Activated CD4-positive, alpha-beta T cell treated with anti-CD3 and anti-CD28 coated beads, Interleukin-2, amount 50 U/mL, for 4 hours (primary cell): ENCODE results near the gene ALAS1.

Experiments
- DNase-seq, 2 experiments: peaks; one replicate each; pipeline ENCODE4 v3.0.0-alpha.2; 2020

ALAS1 gene

GRCh38 chr3:52222319-52223221 lies 24.6 kb downstream of the ALAS1 start:
- no peak for DNase-seq

DNA sequence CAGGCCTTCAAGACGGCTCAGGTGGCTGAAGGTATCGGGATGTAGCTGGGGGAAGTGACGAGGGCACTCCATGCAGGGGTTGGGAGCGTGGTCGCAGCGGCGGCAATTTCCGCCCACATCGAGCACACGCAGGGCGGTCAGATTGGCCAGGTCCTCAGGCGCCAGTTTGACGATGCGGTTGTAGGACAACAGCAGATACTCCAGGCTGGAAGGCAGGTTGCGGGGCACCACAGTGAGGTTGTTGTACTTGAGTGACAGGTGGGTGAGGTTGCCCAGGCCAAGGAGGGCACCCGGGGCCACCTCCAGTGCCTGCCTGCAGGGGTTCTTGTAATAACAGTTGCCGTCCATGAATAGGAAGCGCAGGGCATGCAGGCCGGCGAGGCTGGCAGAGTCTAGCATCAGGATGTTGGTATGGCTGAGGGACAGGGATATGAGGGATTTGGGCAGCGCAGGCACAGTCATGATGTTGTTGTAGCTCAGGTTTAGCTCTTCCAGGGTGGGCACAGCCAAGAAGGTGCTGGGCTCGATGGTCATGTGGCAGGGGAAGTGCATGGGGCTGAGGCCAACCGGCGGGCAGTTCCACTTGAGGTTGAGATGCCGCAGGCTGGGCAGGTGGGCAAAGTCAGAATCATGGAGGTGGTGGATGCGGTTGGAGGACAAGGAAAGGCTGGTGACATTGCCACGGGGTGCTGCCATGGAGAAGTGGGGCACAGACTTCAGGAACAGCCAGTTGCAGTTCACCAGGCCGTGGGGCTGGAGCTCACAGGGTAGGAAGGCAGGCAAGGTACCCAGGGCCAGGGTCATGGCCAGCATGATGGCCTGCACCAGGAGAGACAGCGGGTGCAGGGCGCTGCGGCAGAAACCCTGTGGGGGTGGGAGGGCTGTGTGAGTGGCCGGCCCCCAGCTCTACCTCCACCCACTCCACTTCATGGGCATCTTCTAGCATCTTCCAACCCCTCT lies 25.8 kb downstream of the ALAS1 start:
- DNase-seq = no peak

GRCh38 chr3:52225452-52226228 lies 27.7 kb downstream of the ALAS1 start, which contains the start of gene TLR9:
TSS of gene TLR9 (minus strand) at chr3:52225645. CDS start at chr3:52225529, 116 bp downstream.
- DNase-seq = no peak

DNA sequence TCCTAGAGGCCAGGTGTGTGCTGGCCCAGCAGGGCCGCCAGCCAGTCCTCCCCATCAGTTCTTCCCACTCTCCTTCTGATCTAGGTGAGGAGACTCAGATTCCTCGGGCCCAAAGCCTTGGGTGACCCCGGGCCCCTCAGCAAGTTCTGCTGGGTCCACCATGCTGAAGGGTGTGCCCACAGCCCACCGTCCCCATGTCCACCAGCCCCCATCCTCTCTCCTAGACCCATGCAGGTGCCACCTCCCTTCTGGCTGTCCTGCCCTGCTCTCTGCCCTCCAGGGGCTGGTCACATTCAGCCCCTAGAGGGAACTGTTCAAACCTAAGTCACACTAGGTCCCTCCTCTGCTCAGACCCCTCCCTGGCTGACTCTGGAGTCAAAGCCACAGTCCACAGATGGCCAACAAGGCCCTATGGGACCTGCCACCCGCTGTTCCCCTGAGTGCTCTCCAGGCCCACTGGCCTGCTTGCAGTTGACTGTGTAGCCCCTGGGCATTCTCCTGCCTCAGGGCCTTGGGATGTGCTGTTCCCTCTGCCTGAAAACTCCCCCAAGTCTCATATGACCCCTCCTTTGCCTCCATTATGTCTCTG lies 28.4 kb downstream of the ALAS1 start:
- no peak for DNase-seq

- no peak for DNase-seq
Observed at GRCh38 chr3:52227117-52227516, 29.2 kb downstream of the ALAS1 start.

DNA sequence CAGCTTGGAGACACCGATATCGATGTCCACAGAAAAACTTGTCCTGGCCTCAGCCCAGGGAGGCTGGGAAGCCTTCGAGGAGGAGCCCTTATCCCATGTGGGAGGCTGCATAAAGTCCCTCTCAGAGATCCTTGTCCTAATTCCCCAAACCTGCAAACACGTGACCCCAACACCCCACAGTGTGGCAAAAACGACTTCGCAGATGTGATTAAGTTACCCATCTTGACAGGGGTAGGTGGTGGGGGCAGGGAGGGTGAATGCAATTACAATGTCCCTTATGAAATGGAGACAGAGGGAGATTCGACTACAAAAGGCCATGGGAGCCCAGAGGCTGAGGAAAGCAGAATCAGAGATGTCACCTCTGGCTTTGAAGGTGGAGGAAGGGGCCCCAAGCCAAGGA lies 29.8 kb downstream of the ALAS1 start:
- no peak for DNase-seq

DNA sequence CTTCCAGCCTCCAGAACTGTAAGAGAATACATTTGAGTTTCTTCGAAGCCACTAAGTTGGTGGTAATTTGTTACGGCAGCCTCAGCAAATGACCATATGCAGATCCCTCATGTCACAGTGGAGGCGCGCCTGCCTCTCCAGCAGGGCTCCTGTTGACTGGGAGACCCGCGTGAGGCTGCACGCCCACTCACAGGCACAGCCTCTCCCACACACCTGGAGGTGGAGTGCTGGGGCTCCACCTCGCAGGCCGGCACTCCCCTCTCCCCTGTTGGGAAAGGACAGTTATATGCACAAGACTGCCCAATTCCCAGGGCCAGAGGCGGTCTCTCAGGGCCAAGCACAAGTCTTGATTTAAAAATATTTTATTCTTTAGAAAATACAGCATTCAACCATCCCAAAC lies 30.3 kb downstream of the ALAS1 start:
- DNase-seq = no peak

DNA sequence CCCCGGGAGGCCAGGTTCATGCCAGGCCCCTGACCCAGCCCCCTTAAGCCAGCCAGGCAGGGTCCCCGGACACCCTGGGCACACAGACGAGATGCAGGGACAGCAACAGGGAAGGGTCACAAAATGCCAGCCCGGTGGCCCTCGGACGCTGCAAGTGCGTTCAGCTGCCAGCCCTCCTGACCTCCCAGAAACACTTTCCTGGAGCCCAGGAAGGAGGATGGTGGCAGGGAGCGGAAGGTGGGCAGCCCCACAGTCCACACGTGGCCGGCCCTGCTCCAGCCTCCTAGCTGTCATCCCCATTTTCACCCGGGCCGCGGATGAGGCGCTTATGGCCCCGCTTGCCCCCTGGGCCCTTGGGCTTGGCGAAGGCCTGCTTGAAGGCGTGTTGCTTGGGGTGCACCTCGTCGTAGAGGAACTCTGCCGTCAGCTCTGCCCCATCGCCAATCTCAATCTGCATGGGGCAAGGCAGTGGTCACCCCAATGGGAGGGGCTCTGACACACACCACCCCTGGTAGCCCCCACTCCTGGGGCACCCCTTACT lies 30.9 kb downstream of the ALAS1 start:
- DNase-seq = no peak

DNA sequence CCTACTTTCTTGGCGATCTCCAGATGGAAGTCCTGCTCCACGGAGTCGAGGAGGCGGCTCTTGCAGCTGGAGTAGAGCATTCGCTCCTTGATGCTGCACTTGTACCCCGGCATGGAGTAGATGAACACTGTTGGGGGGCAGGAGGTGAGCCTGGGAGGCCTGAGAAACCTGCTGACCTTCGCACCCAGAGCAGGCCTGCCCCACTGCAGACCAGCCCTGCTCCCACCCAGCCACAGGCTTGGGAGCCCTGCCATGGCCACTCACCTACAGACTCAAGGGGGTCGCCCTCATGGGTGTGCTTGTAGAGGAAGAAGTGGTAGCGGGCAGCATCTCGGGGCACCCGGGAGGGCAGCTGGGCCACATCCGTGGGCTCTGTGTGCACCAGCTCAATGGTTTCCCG lies 31.7 kb downstream of the ALAS1 start:
- no peak for DNase-seq

DNA sequence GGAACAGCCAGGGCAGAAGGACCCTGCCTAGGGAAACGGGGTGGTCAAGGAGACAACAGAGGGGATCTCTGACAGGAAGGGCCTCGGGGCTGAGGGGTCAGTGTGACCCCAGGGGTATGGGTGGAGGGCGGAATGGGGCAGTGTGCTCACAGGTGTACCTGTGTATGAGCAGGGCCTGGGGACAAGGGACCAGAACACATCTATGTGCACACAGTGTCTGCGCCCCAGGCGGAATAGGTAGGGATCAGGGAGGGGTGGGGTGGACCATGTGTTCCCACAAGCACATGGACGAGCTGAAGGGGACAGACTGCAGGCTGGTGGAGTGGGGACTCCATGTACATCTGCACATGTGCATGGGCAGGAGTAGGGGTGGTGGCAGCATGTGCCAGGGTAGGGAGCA lies 32.5 kb downstream of the ALAS1 start:
- DNase-seq = no peak

DNA sequence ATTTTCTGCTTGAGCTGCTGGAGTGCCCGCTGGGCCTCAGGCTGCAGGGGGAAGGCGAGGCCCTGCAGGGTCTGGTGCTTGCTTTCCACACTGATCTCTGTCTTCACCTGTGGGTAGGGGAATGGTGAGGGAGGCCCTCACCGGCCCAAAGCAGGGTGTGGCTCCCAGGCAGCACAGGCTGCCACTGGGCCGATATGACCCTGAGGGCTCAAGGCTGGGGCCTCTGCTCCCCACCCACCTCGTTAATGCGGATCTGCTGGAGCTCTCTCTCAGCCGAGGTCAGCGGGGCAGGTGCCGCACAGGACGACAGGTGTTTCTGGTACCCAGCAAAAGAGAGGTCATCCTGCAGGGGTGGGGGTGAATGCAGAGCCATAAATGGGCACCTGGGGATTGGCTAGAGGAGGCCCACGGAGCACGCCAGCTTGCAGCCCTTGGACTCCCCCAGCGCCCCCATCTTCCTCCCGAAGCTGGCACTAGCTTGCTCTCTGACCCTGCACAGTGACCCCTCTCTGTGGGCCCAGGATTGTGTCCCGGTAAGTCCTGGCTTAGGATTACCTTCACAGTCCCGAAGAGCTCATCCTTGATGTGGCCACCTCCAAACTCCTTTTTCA lies 33.0 kb downstream of the ALAS1 start:
- DNase-seq = no peak

DNA sequence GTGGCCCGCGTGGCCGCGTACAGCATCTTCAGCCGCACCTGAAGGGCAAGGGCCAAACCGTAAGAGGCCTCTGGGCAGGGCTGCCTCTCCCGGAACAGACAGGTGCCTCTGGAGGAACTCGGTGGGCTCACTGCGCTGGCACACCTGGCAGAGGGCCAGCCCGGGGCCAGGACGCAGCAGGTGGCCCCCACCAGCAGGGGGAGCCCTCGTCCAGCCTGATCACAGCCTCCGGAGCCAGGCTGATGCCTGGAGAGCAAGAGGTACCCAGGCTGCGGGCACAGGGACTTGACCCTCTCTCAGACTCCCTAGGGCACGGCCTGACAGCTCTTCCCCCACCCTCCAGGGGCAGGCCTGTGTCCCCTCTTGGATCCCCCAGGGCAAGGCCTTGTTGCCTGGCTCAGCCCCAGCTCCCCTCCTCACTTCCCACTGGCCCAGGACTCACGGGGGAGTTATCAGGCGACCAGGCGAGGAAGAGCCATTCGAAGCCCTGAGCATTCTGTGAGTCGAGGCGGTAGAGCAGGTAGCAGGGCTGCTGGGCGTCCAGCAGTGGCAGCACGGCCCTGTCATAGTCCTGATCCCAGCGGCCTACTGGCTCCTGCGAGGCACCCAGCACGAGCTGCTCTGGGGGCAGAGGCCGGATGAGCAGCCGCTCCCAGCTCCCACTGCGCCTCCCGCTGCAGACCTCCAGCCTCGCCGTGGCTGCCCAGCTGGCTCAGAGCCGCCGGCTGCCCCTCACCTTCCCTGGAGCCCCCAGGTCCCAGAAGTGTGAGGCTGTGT lies 33.7 kb downstream of the ALAS1 start:
- peak; percentile 87 for DNase-seq

- DNase-seq = peak; percentile 38 to 39
Observed at GRCh38 chr3:52232279-52233107, 34.5 kb downstream of the ALAS1 start.

DNA sequence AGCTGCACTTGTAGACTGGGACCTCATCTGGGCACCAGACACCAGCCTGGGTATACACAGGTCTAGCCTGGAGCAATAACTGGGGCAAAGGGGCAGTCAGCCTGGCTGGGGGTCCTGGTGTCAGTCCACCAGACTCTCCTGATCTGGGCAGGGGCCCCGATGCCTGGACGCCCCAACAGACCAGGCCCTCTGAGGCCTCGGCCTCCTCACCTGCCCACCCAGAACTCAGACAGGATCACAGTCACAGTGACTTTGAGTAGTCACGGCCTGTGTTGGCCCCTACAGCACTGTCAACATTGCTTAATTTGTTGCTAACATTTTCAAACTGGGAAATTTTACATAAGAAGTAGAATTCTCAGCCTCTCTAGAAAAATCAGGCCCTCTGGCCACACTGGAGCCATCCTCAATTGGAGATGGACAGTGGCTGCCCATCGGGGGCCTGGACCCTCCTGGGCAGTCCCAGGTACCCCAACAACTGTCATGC lies 35.2 kb downstream of the ALAS1 start:
- no peak for DNase-seq

GRCh38 chr3:52233968-52234367 lies 36.0 kb downstream of the ALAS1 start:
- no peak for DNase-seq

- DNase-seq = no peak
Observed at GRCh38 chr3:52234516-52235447, 36.8 kb downstream of the ALAS1 start.

- no peak for DNase-seq
Observed at GRCh38 chr3:52236424-52236886, 38.5 kb downstream of the ALAS1 start.

- DNase-seq = no peak
Observed at GRCh38 chr3:52237006-52237656, 39.2 kb downstream of the ALAS1 start.
